Endothelial cell of umbilical vein (primary cell): ENCODE measurements around the gene GBE1. TPM values are rescaled to one million over a fixed set of nuclear protein-coding genes. Genes with fewer than 3 reads are reported as not detected.

Experiments used
- BruUV-seq: library from RNA; stranded (reverse); fragments of 400-500 nt; replicated peaks from 2 replicates; lab custom pipeline; 2021; lab: Mats Ljungman, UMichigan
- CTCF ChIA-PET: fragments of 300-600, 350-600 bp; sonication (Branson Sonifier 250); formaldehyde crosslinking; loops from one replicate; lab custom pipeline; 2021; ENCODE audit warnings: antibody characterized with exemption, inconsistent platforms; lab: Charles Lee
- POLR2A ChIA-PET: fragments of 300-600, 350-600 bp; sonication (Branson Sonifier 250); formaldehyde crosslinking; loops from one replicate; lab custom pipeline; 2021; ENCODE audit warnings: antibody characterized with exemption, inconsistent platforms; lab: Charles Lee
- DNase-seq: peaks from one replicate; pipeline ENCODE4 v3.0.0-alpha.2; 2011; ENCODE audit warnings: low read depth, low spot score
- FAIRE-seq: peaks from 2 replicates; lab custom pipeline; 2011; peaks lifted over from hg19 to GRCh38; lab: Jason Lieb, UNC
- H2AFZ ChIP-seq: 2 replicates; pipeline ENCODE4 v1.6.0; 2012; ENCODE audit warnings: low read depth, low read length, control low read depth, inconsistent platforms
- H3K27ac ChIP-seq: 2 replicates; pipeline ENCODE4 v1.5.1; 2011; ENCODE audit warnings: low read depth, mild to moderate bottlenecking, control low read depth, low read length, moderate library complexity; ENCODE audit not compliant: insufficient read depth
- H3K27me3 ChIP-seq, 2 experiments: 2 replicates each; pipeline versions ENCODE4 v1.6.0 to v1.6.1; 2011; ENCODE audit warnings: low read length in 2 of 2, mixed read lengths in 1 of 2; ENCODE audit not compliant: control insufficient read depth in 2 of 2, insufficient read depth in 2 of 2
- H3K36me3 ChIP-seq, 2 experiments: 2 replicates in 1 of 2; 3 replicates in 1 of 2; pipeline ENCODE4 v1.5.1; 2011; ENCODE audit warnings: low read length in 2 of 2, mild to moderate bottlenecking in 1 of 2, moderate library complexity in 1 of 2; ENCODE audit not compliant: control insufficient read depth in 2 of 2, insufficient read depth in 2 of 2; ENCODE audit errors: extremely low read depth in 1 of 2
- H3K4me1 ChIP-seq: 3 replicates; pipeline ENCODE4 v1.5.1; 2011; ENCODE audit warnings: mild to moderate bottlenecking, low read length; ENCODE audit not compliant: control insufficient read depth, insufficient read depth; ENCODE audit errors: extremely low read depth
- H3K4me2 ChIP-seq: 2 replicates; pipeline ENCODE4 v1.6.1; 2011; ENCODE audit warnings: low read length, control low read depth, mixed read lengths; ENCODE audit not compliant: insufficient read depth
- H3K4me3 ChIP-seq, 3 experiments: fragments of 200-600 bp in 1 of 3; sonication (generic), shearing (Covaris generic) in 1 of 3; replicated peaks in 1 of 3; 2 replicates each; pipeline ENCODE4 v1.5.1; 2011 to 2016; ENCODE audit warnings: control low read depth in 3 of 3, low read length in 3 of 3, mild to moderate bottlenecking in 2 of 3, inconsistent platforms in 1 of 3, low read depth in 1 of 3, moderate library complexity in 1 of 3; ENCODE audit not compliant: insufficient read depth in 1 of 3
- H3K79me2 ChIP-seq: 2 replicates; pipeline ENCODE4 v1.6.0; 2012; ENCODE audit warnings: low read length, inconsistent platforms; ENCODE audit not compliant: control insufficient read depth, insufficient read depth
- H3K9ac ChIP-seq: replicated peaks from 2 replicates; pipeline ENCODE3; 2011; ENCODE audit warnings: low read length, control low read depth; ENCODE audit not compliant: insufficient read depth; ENCODE audit errors: extremely low read depth
- H3K9me1 ChIP-seq: replicated peaks from 3 replicates; pipeline ENCODE4 v1.6.0; 2011; ENCODE audit warnings: mild to moderate bottlenecking, low read length; ENCODE audit not compliant: control insufficient read depth, insufficient read depth; ENCODE audit errors: extremely low read depth
- H3K9me3 ChIP-seq: replicated peaks from 2 replicates; pipeline ENCODE4 v1.5.1; 2012; ENCODE audit warnings: low read length, inconsistent platforms; ENCODE audit not compliant: control insufficient read depth, insufficient read depth
- H4K20me1 ChIP-seq: replicated peaks from 2 replicates; pipeline ENCODE3; 2011; ENCODE audit warnings: mild to moderate bottlenecking, low read length; ENCODE audit not compliant: control insufficient read depth, insufficient read depth; ENCODE audit errors: extremely low read depth
- FOS ChIP-seq: IDR thresholded peaks from 2 replicates; pipeline ENCODE4 v1.6.1; 2011; ENCODE audit warnings: mild to moderate bottlenecking, low read length, moderate library complexity, borderline replicate concordance; ENCODE audit not compliant: insufficient read depth
- GATA2 ChIP-seq: IDR thresholded peaks from 2 replicates; pipeline ENCODE4 v1.7.0; 2011; ENCODE audit warnings: low read depth, mild to moderate bottlenecking, moderate library complexity, mixed read lengths, low read length; ENCODE audit not compliant: insufficient read length, insufficient read depth
- JUN ChIP-seq: IDR thresholded peaks from 2 replicates; pipeline ENCODE4 v1.6.1; 2011; ENCODE audit warnings: borderline replicate concordance, low read depth; ENCODE audit not compliant: insufficient read length, insufficient read depth
- POLR2AphosphoS5 ChIP-seq: IDR thresholded peaks from 2 replicates; pipeline ENCODE4 v1.6.1; 2012; ENCODE audit warnings: low read depth, mild to moderate bottlenecking, control low read depth, low read length, moderate library complexity; ENCODE audit not compliant: insufficient read depth
- dilution Hi-C: fragments of 300-500 bp; cut with MboI; formaldehyde crosslinking; loops from one replicate; pipeline ENCODE4 v1.15.0; 2019; ENCODE audit warnings: low sequenced_read_pairs; ENCODE audit not compliant: extremely low pct_ligation_motif_present
- intact Hi-C: fragments of 100-400 bp; cut with micrococcal nuclease; formaldehyde crosslinking; loops from one replicate; pipeline ENCODE4 v1.10.0; 2022
- polyA plus RNA-seq, 4 experiments: library from polyadenylated mRNA; depleted of rRNA in 3 of 4; stranded (reverse) in 3 of 4; unstranded in 1 of 4; fragments of >200 nt; gene quantifications; 2 replicates each; pipeline versions ENCODE4 v1.2.1 to v1.2.3, GENCODE V29; 2011 to 2012; ENCODE audit warnings: missing spikeins in 1 of 4
- total RNA-seq: library from RNA; stranded (reverse); gene quantifications from 2 replicates; pipeline ENCODE4 v1.2.3, GENCODE V29; 2021
- TF ChIP-seq, protein P1 (sequence below): IDR thresholded peaks from 2 replicates; pipeline ENCODE4 v1.6.1; 2011; ENCODE audit not compliant: insufficient read depth, insufficient read length
- TF ChIP-seq, protein P2 (sequence below), 2 donors: IDR thresholded peaks; 1 replicate in 1 of 2; 2 replicates in 1 of 2; pipeline ENCODE4 v1.5.1; 2011; ENCODE audit warnings: low read length in 2 of 2, mild to moderate bottlenecking in 2 of 2, moderate library complexity in 2 of 2, control low read depth in 1 of 2, inconsistent platforms in 1 of 2, low read depth in 1 of 2; ENCODE audit not compliant: insufficient read depth in 1 of 2; ENCODE audit errors: extremely low read depth in 1 of 2

Gene GBE1
- total and polyA plus RNA-seq, 2 donors (not counting 3 experiments of a cell fraction or from before 2014, with no cell fraction given) = 35.9 to 110 TPM

DNA sequence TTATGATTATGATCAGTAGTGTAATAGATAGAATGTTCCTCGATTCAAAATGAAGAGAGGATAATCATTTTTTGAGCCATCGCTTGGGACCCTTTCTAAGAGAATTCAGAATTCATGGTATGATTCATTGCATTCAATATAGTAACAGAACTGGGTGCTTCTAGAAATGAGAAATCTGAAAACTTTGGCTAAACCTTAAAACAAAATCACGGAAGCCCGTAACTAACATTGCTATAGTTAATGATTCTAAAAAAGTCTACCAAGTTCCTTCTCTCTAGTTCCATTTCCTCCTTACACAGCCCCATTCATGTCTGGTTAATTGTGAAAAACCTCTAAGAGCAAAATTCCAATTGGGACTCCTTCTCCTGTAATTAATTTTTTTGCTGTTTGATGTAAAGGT lies 217.1 kb downstream of the GBE1 start:
- dilution Hi-C loops = no loop called here
- Histone ChIP-seq H4K20me1 (no peaks in the 10 kb centered on the region), H3K79me2 (no peaks in the 10 kb centered on the region), H3K36me3 (no peaks in the 10 kb centered on the region), H3K4me1 (no peaks in the 10 kb centered on the region), H3K9me1 (no peaks in the 10 kb centered on the region), H3K9me3 (no peaks in the 10 kb centered on the region), H3K4me3 (no peak overlapping the region), H3K27me3 (no peaks in the 10 kb centered on the region), H3K27ac (no peak overlapping the region), H3K4me2 (no peak overlapping the region), H2AFZ (no peak overlapping the region), H3K9ac (no peak overlapping the region)
- TF ChIP-seq JUN (no peak), GATA2 (no peak), FOS (no peak), POLR2AphosphoS5 (no peak)
- TF ChIP-seq, protein P1, sequence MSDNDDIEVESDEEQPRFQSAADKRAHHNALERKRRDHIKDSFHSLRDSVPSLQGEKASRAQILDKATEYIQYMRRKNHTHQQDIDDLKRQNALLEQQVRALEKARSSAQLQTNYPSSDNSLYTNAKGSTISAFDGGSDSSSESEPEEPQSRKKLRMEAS = no peak
- TF ChIP-seq, protein P2, sequence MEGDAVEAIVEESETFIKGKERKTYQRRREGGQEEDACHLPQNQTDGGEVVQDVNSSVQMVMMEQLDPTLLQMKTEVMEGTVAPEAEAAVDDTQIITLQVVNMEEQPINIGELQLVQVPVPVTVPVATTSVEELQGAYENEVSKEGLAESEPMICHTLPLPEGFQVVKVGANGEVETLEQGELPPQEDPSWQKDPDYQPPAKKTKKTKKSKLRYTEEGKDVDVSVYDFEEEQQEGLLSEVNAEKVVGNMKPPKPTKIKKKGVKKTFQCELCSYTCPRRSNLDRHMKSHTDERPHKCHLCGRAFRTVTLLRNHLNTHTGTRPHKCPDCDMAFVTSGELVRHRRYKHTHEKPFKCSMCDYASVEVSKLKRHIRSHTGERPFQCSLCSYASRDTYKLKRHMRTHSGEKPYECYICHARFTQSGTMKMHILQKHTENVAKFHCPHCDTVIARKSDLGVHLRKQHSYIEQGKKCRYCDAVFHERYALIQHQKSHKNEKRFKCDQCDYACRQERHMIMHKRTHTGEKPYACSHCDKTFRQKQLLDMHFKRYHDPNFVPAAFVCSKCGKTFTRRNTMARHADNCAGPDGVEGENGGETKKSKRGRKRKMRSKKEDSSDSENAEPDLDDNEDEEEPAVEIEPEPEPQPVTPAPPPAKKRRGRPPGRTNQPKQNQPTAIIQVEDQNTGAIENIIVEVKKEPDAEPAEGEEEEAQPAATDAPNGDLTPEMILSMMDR (IDR thresholded peaks at IDR 0.05; ENCODE audit: extremely low read depth in 1 of 2, insufficient read depth in 1 of 2, low read depth in 1 of 2, low read length in 2 of 2) = no peak
- FAIRE-seq (no peak), DNase-seq (no peak)
- intact Hi-C loops = no loop called here
- ChIA-PET POLR2A (no interaction called here), CTCF (no interaction called here)
- BruUV-seq = no TSS peak
